GM18499 (cell line): Measurements from ENCODE around the gene RSBN1.
"Not testable (repeated sequence)": the region's sequence is repeated elsewhere in the genome, so short reads cannot be mapped to it uniquely, and the experiment has no call there.

Experiments used
- ATAC-seq: cut with Tn5 transposase; IDR thresholded peaks from one replicate; pipeline ENCODE4 v1.9.1; 2021; ENCODE audit warnings: moderate number of reproducible peaks; ENCODE audit not compliant: insufficient read depth, unreplicated experiment

The RSBN1 gene

DNA sequence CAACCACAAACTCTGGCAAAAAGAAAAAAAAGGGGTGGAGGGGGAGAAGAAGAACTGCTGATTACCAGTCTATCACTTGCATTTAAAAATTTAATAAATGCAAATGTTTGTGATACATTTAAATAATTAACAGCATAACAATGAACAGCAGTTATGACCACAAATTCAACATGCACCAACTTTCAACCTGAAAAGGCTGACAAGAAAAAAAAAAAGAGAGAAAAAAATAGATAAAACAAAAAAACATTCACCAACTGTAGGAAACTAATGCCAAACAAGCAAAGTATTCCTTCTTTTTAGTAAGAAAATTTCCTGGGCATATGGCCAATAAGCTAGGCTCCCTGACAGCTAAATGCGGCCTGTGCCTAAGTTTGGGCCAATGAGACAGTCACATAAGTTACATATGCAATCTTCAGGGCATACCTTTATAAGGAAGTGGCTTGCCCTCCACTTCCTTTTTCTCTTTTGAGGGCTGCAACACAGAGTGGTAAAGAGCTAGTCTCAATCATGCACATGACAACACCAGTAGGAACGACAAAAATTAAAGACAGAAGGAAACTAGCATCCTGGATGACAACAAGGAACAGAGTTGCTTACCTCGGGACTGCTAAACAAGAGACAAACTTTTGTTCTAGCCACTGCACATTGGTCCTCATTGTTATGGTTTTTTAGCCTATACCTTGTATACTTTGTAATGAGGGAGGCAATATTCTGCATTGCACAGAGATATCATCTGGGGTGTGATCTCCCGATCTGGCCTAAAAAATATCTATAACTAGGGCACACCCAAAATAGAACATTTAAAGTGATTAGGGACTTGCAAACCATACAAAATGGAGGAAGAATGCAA, 28.8 kb downstream of the RSBN1 start:
- ATAC-seq: no peak

DNA sequence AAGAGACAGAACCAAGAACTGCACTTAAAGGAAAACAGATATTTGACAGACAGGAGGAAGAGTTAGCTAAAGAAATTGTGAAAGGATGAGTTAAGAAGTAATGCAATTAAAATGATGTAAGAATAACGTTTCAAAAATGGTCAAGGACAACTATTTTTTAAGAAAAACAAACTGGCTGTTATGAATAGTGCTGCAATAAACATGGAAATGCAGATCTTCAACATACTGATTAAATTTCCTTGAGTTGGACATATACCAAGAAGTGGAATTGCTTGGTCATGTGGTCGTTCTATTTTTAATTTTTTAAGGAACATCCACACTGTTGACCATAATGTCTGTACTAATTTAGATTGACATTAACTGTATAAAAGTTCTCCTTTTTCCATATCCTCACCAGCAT, 29.9 kb downstream of the RSBN1 start:
- no peak for ATAC-seq

- no peak for ATAC-seq
Measured at GRCh38 chr1:113780374-113781146, 31.7 kb downstream of the RSBN1 start.

GRCh38 chr1:113779542-113779941, 32.7 kb downstream of the RSBN1 start:
- no peak for ATAC-seq

GRCh38 chr1:113777561-113777960, 34.7 kb downstream of the RSBN1 start:
- ATAC-seq: no peak

DNA sequence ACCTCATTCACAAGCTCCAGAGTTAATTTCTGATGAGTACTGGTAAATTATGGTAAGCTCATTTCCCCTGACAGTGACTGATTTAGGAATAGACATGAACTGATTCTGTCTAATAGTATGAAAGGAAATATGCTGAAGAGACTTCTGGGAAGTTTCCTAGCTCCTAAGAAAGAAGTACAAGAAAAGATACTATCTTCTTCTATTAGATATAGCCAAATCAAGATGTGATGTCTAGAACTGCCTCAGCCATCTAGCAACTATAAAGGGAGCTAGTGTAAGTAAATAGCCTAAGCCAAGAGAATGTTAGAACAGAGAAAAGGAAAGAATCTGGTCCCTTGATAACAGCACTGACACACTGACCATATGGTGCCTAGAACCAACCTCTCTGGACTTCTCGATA, 42.2 kb downstream of the RSBN1 start:
- no peak for ATAC-seq

DNA sequence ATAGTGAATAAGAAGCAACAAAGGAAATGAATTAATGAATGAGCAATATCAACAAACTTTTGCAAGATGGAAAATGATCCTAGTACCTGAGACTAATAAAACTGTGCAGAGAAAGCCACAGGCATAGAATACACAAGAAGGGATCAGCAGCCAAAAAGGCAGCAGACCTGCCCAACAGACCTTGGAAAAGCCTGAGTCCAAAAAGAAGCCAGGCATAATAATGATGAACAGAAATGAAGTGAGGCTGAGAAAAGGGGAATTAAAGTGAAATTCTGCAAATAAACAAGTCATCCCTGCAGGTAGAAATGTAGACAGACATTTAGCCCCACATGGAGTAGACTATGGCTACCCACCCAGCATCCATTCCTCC, 42.7 kb downstream of the RSBN1 start:
- no peak for ATAC-seq

GRCh38 chr1:113768916-113769600, 43.2 kb downstream of the RSBN1 start:
- ATAC-seq: no peak

DNA sequence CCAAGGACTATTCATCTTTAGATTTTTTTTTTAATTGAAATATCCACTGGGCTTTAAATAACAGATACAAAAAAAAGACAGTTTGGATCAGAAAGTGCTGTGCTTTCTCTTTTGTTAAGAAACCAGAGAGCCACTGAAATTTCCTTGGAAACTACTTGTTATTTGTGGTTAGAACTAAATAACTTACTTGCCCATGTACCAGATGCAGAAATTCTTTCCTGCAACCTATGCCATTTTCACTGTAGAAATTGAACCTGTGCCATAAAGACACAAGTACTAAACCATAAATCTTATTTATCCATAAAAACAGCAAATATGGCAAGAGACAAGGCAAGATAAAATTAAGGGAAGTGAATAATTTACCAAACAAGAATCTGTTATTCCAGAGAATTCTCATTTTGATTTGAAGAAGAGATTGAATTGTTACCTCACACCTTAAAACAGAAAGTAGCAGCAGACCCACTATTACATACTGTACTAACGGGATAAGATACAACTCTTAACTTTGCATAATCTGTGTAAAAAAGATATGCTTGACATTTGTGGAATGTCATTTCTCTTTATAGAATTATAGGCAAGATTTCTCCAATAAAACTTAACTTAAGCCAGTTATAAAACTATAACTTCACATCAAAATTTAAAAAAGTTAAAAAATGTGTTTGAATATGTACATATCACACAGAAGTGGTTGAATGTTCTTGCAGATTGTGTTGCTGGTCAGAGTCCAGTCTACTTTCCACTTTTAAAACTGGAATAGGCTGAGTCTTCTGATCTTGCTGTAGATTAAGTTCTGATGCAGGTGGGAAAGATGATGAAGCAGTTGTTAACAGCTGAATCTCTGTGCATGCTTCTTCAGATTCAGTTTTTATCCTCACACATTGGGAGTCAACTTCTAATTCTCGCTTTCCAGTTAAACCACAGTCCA, 46.7 kb downstream of the RSBN1 start:
- ATAC-seq: no peak

- ATAC-seq: no peak
Measured at GRCh38 chr1:113763661-113764060, 48.6 kb downstream of the RSBN1 start.

DNA sequence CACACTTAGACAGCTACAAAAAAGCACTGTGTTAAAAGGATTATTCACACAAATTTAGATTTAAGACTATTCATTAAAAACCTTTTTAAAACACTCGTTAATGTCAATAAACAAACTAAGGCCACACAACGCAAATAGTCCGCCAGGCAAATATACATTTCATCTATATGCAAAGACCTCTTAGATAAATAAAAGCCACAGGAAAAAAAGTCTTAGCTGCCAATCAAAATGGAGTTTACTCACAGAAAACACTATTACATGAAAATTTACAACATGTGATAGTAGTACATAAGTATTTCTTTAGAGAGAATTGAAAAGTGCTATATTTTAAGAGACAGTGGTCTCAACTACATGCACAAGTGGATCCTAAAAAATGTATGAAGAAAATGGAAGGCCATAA, 50.3 kb downstream of the RSBN1 start:
- ATAC-seq: no peak

DNA sequence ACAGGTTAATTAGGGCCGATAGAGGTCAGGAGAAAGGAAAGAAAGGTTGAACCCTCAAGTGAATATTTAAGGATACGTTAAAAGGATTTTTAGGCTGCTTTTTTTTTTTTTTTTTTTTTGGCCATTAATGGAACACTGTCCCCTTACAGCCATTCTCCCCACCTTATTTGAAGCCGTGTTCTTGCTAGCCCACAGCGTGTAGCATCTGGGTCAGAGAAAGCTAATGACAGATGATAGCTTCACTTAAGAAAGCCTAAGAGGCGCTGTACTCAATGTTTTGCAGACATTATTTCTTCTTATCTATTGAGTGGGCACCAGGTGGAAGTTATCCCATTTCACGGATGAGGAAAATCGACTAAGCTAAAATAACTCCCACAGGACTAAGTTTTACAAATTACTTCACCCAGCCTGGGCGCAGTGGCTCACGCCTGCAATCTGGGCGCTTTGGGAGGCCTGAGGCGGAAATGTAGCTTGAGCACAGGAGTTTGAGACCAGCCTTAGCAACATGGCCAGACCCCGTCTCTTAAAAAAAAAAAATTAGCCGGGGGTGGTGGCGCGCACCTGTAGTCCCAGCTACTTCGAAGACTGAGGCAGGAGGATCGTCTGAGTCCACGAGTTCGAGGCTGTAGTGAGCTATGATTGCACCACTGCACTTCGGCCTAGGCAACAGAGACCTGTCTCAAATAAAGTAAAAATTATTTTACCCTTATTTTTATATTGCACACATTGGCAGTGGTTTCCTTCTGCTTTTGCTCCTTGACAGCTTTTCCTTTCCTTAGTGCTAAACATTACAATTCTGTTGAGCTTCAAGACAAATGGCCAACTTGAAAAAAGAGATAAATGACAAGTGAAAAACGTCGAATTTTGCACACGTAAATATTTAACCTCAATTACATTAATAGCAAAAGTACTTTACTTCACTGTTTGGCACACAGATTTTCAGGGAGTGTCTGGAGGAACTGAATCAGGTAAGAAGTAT, 51.9 kb downstream of the RSBN1 start:
- ATAC-seq: no peak

DNA sequence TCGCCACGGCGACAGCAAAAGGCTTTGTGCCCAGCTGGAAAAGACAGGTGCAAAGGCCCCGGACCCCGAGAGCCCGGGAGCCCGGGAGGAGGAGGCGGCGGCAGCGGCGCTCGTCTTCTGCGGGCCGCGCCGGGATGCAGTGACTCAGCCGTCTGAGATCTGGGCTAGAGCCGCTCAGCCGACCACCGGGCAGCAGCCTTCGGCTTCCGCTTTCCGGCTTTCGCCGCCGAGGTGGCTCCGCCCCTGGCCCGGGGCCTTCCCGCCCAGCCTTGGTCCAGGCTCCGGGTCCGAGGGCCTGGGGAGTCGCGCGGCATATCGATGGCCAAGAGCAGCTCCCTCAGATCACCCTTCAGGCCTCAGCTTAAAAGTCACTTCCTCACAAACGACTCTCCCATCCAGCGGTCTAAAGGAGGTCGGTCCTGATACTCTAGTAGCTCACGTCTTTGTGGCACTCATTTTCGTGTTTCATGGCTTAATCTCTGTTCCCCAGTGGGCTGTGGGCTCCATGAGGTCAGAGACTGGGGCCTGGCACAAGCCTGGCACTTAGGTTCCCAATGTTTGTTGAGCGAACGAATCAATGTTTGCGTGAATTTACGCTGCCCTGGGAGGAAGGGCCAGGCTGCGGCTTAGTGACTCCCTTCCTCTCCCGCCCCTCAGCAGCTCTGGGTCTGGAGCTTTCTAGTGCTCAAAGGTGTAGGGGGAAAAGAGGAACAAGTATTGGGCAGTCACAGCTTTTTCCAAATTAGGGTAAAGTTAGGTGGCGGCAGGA, 52.8 kb downstream of the RSBN1 start, which contains the start of gene PHTF1:
TSS of gene PHTF1 (minus strand) at position 154 of the 769 bp plus-strand sequence. CDS start 783 bp downstream, outside the sequence.
- ATAC-seq: peak; percentile 52

- peak; percentile 46 for ATAC-seq
Measured at GRCh38 chr1:113758631-113759332, 53.5 kb downstream of the RSBN1 start.

GRCh38 chr1:113756461-113756860, 55.8 kb downstream of the RSBN1 start:
- no peak for ATAC-seq

DNA sequence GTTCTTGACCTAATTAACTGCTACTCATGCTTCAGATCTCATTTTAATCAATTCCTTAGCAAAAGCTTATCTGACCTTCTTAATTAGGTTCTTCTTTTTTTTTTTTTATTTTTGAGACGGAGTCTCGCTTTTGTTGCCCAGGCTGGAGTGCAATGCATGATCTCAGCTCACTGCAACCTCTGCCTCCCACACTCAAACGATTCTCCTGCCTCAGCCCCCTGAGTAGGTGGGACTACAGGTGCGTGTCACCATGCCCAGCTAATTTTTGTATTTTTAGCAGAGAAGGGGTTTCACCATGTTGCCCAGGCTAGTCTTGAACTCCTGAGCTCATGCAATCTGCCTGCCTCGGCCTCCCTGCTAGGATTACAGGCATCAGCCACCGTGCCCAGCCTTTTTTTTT, 58.9 kb downstream of the RSBN1 start:
- not testable (repeated sequence) for ATAC-seq

DNA sequence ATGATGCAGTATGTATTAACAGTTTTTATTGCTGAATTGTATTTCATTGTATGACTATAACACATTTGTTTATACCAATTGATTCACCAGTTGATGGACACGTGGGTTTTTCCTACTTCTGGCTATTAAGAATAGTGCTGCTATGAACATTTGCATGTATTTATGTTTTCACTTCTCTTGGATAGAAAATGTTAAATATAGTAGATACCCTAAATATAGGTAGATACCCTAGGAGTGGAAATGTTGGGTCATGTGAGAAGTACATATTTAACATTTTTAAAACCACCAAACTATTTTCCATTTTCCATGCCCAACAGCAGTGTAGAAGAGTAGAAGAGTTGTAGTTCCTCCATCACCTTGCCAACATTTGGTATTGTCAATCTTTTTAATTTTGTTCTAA, 60.8 kb downstream of the RSBN1 start:
- ATAC-seq: no peak
